ENCODE data around the gene ANKRD40CL. TPM values are rescaled to one million over a fixed set of nuclear protein-coding genes. Genes with fewer than 3 reads are reported as not detected.

Gene ANKRD40CL
- total RNA-seq, 1 experiment from 2014 or later = not detected

GRCh38 chr17:50783193-50783660 lies 15.9 kb upstream of the ANKRD40CL start:
- Histone ChIP-seq H3K27me3 (ENCODE audit: insufficient read depth, low read length) (no peaks in the 10 kb centered on the region), H3K27ac (ENCODE audit: insufficient read length, low read depth, low read length) (no peak overlapping the region), H3K18ac (ENCODE audit: insufficient read length, low read depth, low read length) (no peak overlapping the region), H2BK120ac (ENCODE audit: low read depth, low read length, poor library complexity, severe bottlenecking) (no peak overlapping the region), H4K20me1 (ENCODE audit: control insufficient read depth, insufficient read depth, insufficient read length) (no peaks in the 10 kb centered on the region), H3K9ac (ENCODE audit: extremely low read depth, insufficient read length, low read length) (no peak overlapping the region), H3K23ac (ENCODE audit: insufficient read length, low read depth, low read length) (no peak overlapping the region), H3T11ph (ENCODE audit: low read length) (no peak overlapping the region), H3K56ac (ENCODE audit: insufficient read length, low read depth, low read length) (no peak overlapping the region), H3K4me2 (ENCODE audit: insufficient read depth, insufficient read length, low read length) (no peak overlapping the region), H3K4me1 (ENCODE audit: insufficient read depth, low read length) (no peaks in the 10 kb centered on the region), H2BK12ac (ENCODE audit: insufficient read length, low read depth, low read length) (no peak overlapping the region), H4K5ac (ENCODE audit: insufficient read length, low read depth, low read length) (no peak overlapping the region), H3K79me2 (ENCODE audit: insufficient read depth, low read length) (no peaks in the 10 kb centered on the region), H3K4ac (ENCODE audit: low read depth, low read length) (no peak overlapping the region), H4K91ac (ENCODE audit: insufficient read length, low read depth, low read length) (no peak overlapping the region), H3K23me2 (ENCODE audit: insufficient read length, low read depth, low read length, poor library complexity, severe bottlenecking) (peaks cover 2% of the 10 kb centered on the region), H2BK5ac (ENCODE audit: insufficient read length, low read length) (no peak overlapping the region), H3K14ac (ENCODE audit: insufficient read depth, low read length) (no peak overlapping the region), H3K9me3 (ENCODE audit: control insufficient read depth, low read depth, low read length) (no peaks in the 10 kb centered on the region), H2BK15ac (ENCODE audit: low read depth, low read length) (no peak overlapping the region), H2AK5ac (ENCODE audit: insufficient read length, low read length) (no peak overlapping the region), H2BK20ac (ENCODE audit: low read depth, low read length, poor library complexity, severe bottlenecking) (no peak overlapping the region), H4K8ac (replicated peaks; ENCODE audit: insufficient read length, low read depth, low read length) (no peak overlapping the region), H3K79me1 (ENCODE audit: insufficient read depth, low read depth, low read length, poor library complexity, severe bottlenecking) (no peaks in the 10 kb centered on the region), H2AFZ (ENCODE audit: low read length) (no peak overlapping the region)
- Mint-ChIP-seq H3K4me1 (peaks cover 6% of the 10 kb centered on the region in 2 experiments; a peak in 3 of 4 replicates), H3K9me3 (no peaks in the 10 kb centered on the region), H3K27ac (0 out of 7 replicates have a peak overlapping the region, but pooled peaks of 1 of the 3 experiments have one; percentile 27), H3K4me3 (no peak overlapping the region; a peak in 1 of 5 replicates), H3K36me3 (ENCODE audit: insufficient read depth in 1 of 3, low read depth in 3 of 3) (no peaks in the 10 kb centered on the region; a peak in 1 of 7 replicates), H3K27me3 (ENCODE audit: low read depth) (no peaks in the 10 kb centered on the region)
- TF ChIP-seq, protein P1, sequence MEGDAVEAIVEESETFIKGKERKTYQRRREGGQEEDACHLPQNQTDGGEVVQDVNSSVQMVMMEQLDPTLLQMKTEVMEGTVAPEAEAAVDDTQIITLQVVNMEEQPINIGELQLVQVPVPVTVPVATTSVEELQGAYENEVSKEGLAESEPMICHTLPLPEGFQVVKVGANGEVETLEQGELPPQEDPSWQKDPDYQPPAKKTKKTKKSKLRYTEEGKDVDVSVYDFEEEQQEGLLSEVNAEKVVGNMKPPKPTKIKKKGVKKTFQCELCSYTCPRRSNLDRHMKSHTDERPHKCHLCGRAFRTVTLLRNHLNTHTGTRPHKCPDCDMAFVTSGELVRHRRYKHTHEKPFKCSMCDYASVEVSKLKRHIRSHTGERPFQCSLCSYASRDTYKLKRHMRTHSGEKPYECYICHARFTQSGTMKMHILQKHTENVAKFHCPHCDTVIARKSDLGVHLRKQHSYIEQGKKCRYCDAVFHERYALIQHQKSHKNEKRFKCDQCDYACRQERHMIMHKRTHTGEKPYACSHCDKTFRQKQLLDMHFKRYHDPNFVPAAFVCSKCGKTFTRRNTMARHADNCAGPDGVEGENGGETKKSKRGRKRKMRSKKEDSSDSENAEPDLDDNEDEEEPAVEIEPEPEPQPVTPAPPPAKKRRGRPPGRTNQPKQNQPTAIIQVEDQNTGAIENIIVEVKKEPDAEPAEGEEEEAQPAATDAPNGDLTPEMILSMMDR (conservative IDR thresholded peaks at IDR 0.05) = peak; percentile 99
- no CpG with 5 or more reads among the region's 7 CpGs for WGBS (ENCODE audit: extremely low coverage, insufficient read length, low lambda C conversion rate)
- DNase-seq = peak; percentile 98

Data from H9 (cell line).